ENCODE data around the gene TP53. TPM values are rescaled to one million over a fixed set of nuclear protein-coding genes. Genes with fewer than 3 reads are reported as not detected.

The TP53 gene
- total RNA-seq, 6 donors from 2014 or later = 16.8 to 55.5 (median 21.9) TPM

DNA sequence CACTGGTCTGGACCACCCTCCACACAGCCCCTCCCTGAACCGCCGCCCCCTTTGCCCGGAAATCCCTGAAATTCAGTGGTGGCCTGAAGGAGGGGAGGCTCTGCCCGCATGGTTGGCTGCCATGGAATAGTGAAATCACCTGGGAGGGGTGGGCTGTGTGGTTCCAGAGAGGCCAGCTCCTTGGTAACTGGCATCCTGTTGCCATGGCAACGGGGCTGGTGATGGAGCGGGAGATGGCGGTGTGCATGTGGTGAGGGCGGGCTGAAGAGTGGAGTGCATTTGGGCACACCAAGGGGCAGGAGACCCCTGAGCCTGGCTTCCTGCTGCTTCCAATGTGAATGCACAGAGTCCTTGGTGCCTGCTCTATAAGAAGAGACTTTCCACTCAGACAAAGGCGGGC lies 20.2 kb upstream of the TP53 start:
- Histone ChIP-seq H3K4me3 (no peak overlapping the region), H3K27me3 (peaks cover 0 to 30% (median 13%) of the 10 kb centered on the region in 4 donors), H3K36me3 (peaks cover 0 to 9% (median 8%) of the 10 kb centered on the region in 4 donors), H3K9me3 (no peaks in the 10 kb centered on the region), H3K27ac (no peak overlapping the region), H3K4me1 (peaks cover 10 to 23% (median 13%) of the 10 kb centered on the region in 4 donors)
- ATAC-seq (ENCODE audit: low FRiP score in 2 of 2) (no peak), DNase-seq (no peak)
- 88 to 90% methylated on average over 8 to 9 of the region's 9 CpGs for WGBS, 2 donors
- TF ChIP-seq POLR2AphosphoS5 (IDR thresholded peaks at IDR 0.05) (no peak), POLR2A (IDR thresholded peaks at IDR 0.05) (no peak), EP300 (IDR thresholded peaks at IDR 0.05) (no peak)
- TF ChIP-seq, protein P1, sequence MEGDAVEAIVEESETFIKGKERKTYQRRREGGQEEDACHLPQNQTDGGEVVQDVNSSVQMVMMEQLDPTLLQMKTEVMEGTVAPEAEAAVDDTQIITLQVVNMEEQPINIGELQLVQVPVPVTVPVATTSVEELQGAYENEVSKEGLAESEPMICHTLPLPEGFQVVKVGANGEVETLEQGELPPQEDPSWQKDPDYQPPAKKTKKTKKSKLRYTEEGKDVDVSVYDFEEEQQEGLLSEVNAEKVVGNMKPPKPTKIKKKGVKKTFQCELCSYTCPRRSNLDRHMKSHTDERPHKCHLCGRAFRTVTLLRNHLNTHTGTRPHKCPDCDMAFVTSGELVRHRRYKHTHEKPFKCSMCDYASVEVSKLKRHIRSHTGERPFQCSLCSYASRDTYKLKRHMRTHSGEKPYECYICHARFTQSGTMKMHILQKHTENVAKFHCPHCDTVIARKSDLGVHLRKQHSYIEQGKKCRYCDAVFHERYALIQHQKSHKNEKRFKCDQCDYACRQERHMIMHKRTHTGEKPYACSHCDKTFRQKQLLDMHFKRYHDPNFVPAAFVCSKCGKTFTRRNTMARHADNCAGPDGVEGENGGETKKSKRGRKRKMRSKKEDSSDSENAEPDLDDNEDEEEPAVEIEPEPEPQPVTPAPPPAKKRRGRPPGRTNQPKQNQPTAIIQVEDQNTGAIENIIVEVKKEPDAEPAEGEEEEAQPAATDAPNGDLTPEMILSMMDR (IDR thresholded peaks at IDR 0.05) = no peak

DNA sequence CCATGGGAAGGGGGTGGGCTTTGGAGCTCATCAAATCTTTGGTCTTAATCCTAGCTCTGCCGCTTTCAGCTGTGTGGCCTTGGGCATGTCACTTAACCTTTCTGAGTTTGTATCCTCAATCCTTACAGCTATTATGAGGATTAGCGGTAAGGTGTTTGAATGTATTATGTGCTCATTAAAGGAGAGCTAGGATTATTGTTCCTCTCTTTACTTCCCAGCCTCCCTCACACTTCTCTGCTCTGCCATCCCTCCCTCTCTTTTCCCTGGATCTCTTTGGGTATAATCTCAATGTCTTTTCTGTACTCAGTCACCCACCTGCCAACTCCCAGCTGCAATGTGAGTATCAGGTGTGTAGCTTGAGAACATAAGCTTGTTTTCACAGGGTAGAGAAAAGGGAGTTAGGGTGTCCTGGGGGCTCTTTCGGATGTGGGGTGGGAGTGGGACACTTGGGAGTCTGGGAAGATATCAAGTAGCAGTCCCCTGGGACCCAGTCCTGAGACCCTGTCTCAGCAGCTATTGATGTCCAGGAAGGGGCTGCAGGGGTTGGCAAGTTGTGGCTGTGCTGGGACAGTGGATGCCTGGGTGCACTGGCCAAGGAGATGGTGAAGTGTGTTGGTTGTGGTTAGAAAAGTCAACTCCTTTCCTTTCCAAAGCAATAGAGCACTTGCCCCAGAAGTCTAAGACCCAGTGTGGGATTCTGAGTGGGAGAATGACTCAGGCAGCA lies 19.5 kb upstream of the TP53 start:
- Histone ChIP-seq H3K27me3 (peaks cover 0 to 25% (median 10%) of the 10 kb centered on the region in 4 donors), H3K9me3 (no peaks in the 10 kb centered on the region)

DNA sequence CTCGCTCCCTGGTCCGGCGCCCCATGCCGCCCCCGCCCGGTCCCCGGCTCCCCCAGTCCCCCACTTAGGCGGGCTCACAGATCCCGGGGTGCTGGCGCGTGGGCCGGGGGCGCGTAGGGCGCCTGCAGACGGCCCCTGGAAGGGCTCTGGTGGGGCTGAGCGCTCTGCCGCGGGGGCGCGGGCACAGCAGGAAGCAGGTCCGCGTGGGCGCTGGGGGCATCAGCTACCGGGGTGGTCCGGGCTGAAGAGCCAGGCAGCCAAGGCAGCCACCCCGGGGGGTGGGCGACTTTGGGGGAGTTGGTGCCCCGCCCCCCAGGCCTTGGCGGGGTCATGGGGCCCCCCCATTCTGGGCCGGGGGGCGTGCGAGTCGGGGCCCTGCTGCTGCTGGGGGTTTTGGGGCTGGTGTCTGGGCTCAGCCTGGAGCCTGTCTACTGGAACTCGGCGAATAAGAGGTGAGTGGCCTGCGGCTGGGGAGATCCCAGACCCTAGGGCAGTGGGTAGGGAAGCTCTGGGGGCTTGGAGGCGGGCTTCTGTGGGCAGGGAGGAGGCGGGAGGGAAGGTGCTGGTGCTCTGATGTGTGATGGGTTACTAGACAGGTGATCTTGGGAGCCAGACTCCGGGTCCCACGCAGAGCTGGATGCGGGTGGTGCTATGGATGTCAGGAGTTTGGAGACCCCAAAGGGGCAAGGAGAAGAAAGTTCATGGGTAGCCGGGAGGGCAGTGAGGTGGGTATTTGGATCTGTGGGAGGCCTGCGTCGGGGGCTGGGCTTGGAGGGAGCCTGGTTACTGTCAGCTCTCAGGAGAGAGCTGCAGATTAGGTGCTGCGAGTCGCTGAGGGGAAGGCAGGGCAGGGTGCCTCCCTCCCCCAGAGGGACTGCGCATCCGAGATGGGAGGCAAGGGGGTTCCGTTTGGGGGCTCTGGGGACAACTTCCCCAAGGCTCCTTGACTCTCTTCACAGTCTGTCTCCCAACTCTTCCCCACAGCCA lies 18.3 kb upstream of the TP53 start:
- peaks cover 3 to 27% (median 25%) of the 10 kb centered on the region in 4 donors for H3K36me3 ChIP-seq
- peaks cover 10 to 23% (median 13%) of the 10 kb centered on the region in 4 donors for H3K4me1 ChIP-seq
- peak in 1 of 2 donors; percentile 84 for DNase-seq
- TF ChIP-seq POLR2AphosphoS5 (IDR thresholded peaks at IDR 0.05) = no peak
- TF ChIP-seq POLR2A (IDR thresholded peaks at IDR 0.05) = no peak
- TF ChIP-seq EP300 (IDR thresholded peaks at IDR 0.05) = no peak
- TF ChIP-seq, protein P1 (IDR thresholded peaks at IDR 0.05) = no peak
- H3K4me3 ChIP-seq = peak overlapping the region in 3 of 4 donors; percentile 25 to 47 (median 40)
- H3K27ac ChIP-seq = no peak overlapping the region
- WGBS, 2 donors = 6 to 12% methylated on average over 17 to 20 of the region's 50 CpGs
- no peaks in the 10 kb centered on the region for H3K9me3 ChIP-seq
- peaks cover 0 to 24% (median 10%) of the 10 kb centered on the region in 4 donors for H3K27me3 ChIP-seq
- no peak for ATAC-seq (ENCODE audit: low FRiP score in 2 of 2)

More for the DNA sequence above, 19.5 kb upstream of the TP53 start:
- Histone ChIP-seq H3K4me1 (peaks cover 10 to 23% (median 13%) of the 10 kb centered on the region in 4 donors), H3K4me3 (no peak overlapping the region), H3K27ac (no peak overlapping the region), H3K36me3 (peaks cover 0 to 16% (median 14%) of the 10 kb centered on the region in 4 donors)
- 88 to 95% methylated on average over 3 of the region's 3 CpGs for WGBS, 2 donors
- ATAC-seq (ENCODE audit: low FRiP score in 2 of 2) (no peak), DNase-seq (no peak)
- TF ChIP-seq POLR2AphosphoS5 (IDR thresholded peaks at IDR 0.05) = no peak
- TF ChIP-seq, protein P1 (IDR thresholded peaks at IDR 0.05) = no peak
- no peak for TF ChIP-seq POLR2A (IDR thresholded peaks at IDR 0.05)
- TF ChIP-seq EP300 (IDR thresholded peaks at IDR 0.05) = no peak

DNA sequence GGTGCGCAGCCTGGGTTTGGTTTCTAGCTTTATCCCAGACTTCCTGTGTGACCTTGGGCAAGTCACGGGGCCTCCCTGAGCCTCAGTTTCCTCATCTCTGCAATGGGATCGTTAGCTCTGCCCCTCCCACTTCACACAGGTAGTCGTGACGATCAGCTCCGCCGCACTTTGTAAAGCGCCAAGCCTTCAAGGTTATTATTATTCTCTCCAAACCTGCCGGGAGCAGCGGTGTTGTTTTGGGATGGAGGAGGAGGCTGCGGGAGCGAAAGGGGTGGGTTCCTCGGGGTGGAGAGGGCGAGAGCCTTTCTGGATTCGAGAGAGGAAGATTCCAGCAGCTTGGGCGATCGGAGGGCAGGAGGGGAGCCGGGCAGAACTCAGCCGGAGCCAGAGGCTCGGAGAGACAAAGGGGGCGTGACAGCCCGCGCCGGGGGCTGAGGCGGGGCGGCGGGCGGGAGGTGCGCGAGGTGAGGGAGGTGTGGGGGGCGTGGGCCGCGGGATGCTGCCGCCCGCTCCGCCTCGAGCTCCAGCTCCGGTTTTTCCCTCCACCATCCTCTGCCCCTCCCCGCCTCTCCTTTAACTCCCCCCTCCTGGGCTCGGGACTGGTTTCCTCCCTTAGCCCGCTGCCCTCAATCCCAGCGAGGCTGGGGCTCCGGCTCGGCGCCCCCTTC lies 17.4 kb upstream of the TP53 start, which contains the start of gene EFNB3:
TSS of gene EFNB3 (plus strand) at position 602 of the 668 bp plus-strand sequence. CDS start 397 bp downstream, outside the sequence.
- ATAC-seq (ENCODE audit: low FRiP score in 2 of 2) = peak in 1 of 2 donors; percentile 7
- Histone ChIP-seq H3K27me3 (peaks cover 0 to 24% (median 10%) of the 10 kb centered on the region in 4 donors), H3K36me3 (peaks cover 3 to 28% (median 26%) of the 10 kb centered on the region in 4 donors), H3K27ac (no peak within 1 kb of the TSS), H3K4me1 (peaks cover 10 to 23% (median 13%) of the 10 kb centered on the region in 4 donors), H3K9me3 (no peaks in the 10 kb centered on the region), H3K4me3 (peak within 1 kb of the TSS in 3 of 4 donors; percentile 25 to 47 (median 40))
- TF ChIP-seq POLR2A (IDR thresholded peaks at IDR 0.05) = no peak
- TF ChIP-seq, protein P1 (IDR thresholded peaks at IDR 0.05) = no peak
- no peak for TF ChIP-seq POLR2AphosphoS5 (IDR thresholded peaks at IDR 0.05)
- no peak for TF ChIP-seq EP300 (IDR thresholded peaks at IDR 0.05)
- 4 to 6% methylated on average over 16 to 27 of the region's 45 CpGs for WGBS, 2 donors
- DNase-seq = peak in 1 of 2 donors; percentile 83

All from upper lobe of left lung (tissue), 6 donors.